HEK293T (cell line): ENCODE results near the gene ACOT7.

Experiments used
- CTCF ChIA-PET: fragments of 350-600 bp; formaldehyde crosslinking; extraction: SDS; loops from one replicate; lab custom pipeline; 2021; ENCODE audit warnings: antibody characterized with exemption, inconsistent platforms; lab: Yijun Ruan, JAX
- POLR2A ChIA-PET: fragments of 350-600 bp; formaldehyde crosslinking; extraction: SDS; loops from one replicate; lab custom pipeline; 2020; ENCODE audit warnings: antibody characterized with exemption, inconsistent platforms; lab: Yijun Ruan, JAX
- DNase-seq: peaks from one replicate; pipeline ENCODE4 v3.0.0; 2012; ENCODE audit warnings: mixed read lengths; ENCODE audit errors: extremely low spot score
- ARNT ChIP-seq: fragments of 450-650 bp; IDR thresholded peaks from 2 replicates; pipeline ENCODE4 v1.6.1; 2017; ENCODE audit warnings: mild to moderate bottlenecking
- BHLHE40 ChIP-seq: fragments of 450-650 bp; IDR thresholded peaks from 2 replicates; pipeline ENCODE4 v1.6.1; 2016; ENCODE audit warnings: mild to moderate bottlenecking, moderate library complexity, borderline replicate concordance
- CTBP1 ChIP-seq: fragments of 450-650 bp; IDR thresholded peaks from 2 replicates; pipeline ENCODE4 v1.6.1; 2016; ENCODE audit warnings: borderline replicate concordance
- ELF4 ChIP-seq: fragments of 450-650 bp; IDR thresholded peaks from 2 replicates; pipeline ENCODE4 v1.6.1; 2017; ENCODE audit warnings: antibody characterized with exemption
- FOXA1 ChIP-seq: fragments of 450-650 bp; IDR thresholded peaks from 2 replicates; pipeline ENCODE4 v1.6.1; 2016; ENCODE audit warnings: mild to moderate bottlenecking
- FOXK2 ChIP-seq: fragments of 450-650 bp; IDR thresholded peaks from 2 replicates; pipeline ENCODE4 v1.6.1; 2016; ENCODE audit warnings: mild to moderate bottlenecking
- FOXM1 ChIP-seq: fragments of 450-650 bp; IDR thresholded peaks from 2 replicates; pipeline ENCODE4 v1.6.1; 2017; ENCODE audit warnings: mild to moderate bottlenecking, borderline replicate concordance
- HDGF ChIP-seq: fragments of 450-650 bp; IDR thresholded peaks from 2 replicates; pipeline ENCODE4 v1.6.1; 2017; ENCODE audit warnings: antibody characterized with exemption, borderline replicate concordance
- L3MBTL2 ChIP-seq: fragments of 450-650 bp; conservative IDR thresholded peaks from 2 replicates; pipeline ENCODE4 v1.6.1; 2016; ENCODE audit warnings: mild to moderate bottlenecking
- LEF1 ChIP-seq: fragments of 450-650 bp; IDR thresholded peaks from 2 replicates; pipeline ENCODE4 v1.6.1; 2017; ENCODE audit warnings: mild to moderate bottlenecking, borderline replicate concordance
- NFRKB ChIP-seq: fragments of 450-650 bp; IDR thresholded peaks from 2 replicates; pipeline ENCODE4 v1.6.1; 2016; ENCODE audit warnings: mild to moderate bottlenecking, moderate library complexity
- PKNOX1 ChIP-seq: fragments of 450-650 bp; IDR thresholded peaks from 2 replicates; pipeline ENCODE4 v1.6.1; 2016
- SP1 ChIP-seq: fragments of 450-650 bp; IDR thresholded peaks from 2 replicates; pipeline ENCODE4 v1.6.1; 2017
- SUZ12 ChIP-seq: fragments of 450-650 bp; IDR thresholded peaks from 2 replicates; pipeline ENCODE4 v1.6.1; 2016; ENCODE audit warnings: mild to moderate bottlenecking
- TARDBP ChIP-seq: fragments of 450-650 bp; IDR thresholded peaks from 2 replicates; pipeline ENCODE4 v1.6.1; 2016
- ZNF384 ChIP-seq: fragments of 450-650 bp; IDR thresholded peaks from 2 replicates; pipeline ENCODE4 v1.6.1; 2016

Gene ACOT7

DNA sequence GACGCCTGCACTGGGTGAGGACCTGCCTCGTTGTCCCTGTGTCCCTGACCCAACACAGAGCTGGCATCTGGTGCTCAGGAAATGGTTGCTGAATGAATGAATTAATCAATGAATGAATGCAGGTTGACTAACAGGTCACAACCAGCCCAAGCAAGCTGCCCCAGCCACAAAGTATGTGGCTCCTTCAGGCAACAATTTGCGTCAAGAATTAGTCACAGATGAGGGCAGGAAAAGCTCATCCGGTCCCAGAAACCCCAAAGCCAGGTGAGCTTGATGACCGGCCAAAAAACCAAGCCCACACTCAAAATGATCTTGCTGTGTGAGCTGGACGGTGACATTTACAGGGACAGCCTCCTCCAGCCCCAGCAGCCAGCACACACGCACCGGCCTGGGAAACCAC is 92.0 kb downstream of the ACOT7 start:
- POLR2A ChIA-PET: no interaction called here
- no peak for DNase-seq
- CTCF ChIA-PET: no interaction called here
- TF ChIP-seq NFRKB: no peak

GRCh38 chr1:6300342-6301048 is 93.1 kb downstream of the ACOT7 start:
- ChIA-PET POLR2A (no interaction called here), CTCF (no interaction called here)
- TF ChIP-seq ZNF384: no peak
- no peak for TF ChIP-seq PKNOX1
- no peak for TF ChIP-seq L3MBTL2
- TF ChIP-seq HDGF: no peak
- TF ChIP-seq SP1: no peak
- TF ChIP-seq BHLHE40: no peak
- no peak for TF ChIP-seq FOXK2
- TF ChIP-seq LEF1: no peak
- TF ChIP-seq CTBP1: no peak
- TF ChIP-seq ELF4: no peak
- no peak for DNase-seq

- POLR2A ChIA-PET: no interaction called here
- no peak for DNase-seq
- CTCF ChIA-PET: no interaction called here
These were observed 93.9 kb downstream of the ACOT7 start for GRCh38 chr1:6299557-6300165.

GRCh38 chr1:6298940-6299465 is 94.6 kb downstream of the ACOT7 start:
- ChIA-PET CTCF (no interaction called here), POLR2A (no interaction called here)
- TF ChIP-seq BHLHE40 (no peak), SP1 (no peak), FOXA1 (no peak), L3MBTL2 (no peak), PKNOX1 (no peak)
- no peak for DNase-seq

More at GRCh38 chr1:6299557-6300165, 93.9 kb downstream of the ACOT7 start:
- no peak for TF ChIP-seq TARDBP
- no peak for TF ChIP-seq PKNOX1
- TF ChIP-seq SUZ12: no peak
- TF ChIP-seq NFRKB: no peak
- no peak for TF ChIP-seq L3MBTL2
- TF ChIP-seq ARNT: no peak
- TF ChIP-seq SP1: no peak
- no peak for TF ChIP-seq FOXK2
- no peak for TF ChIP-seq HDGF
- no peak for TF ChIP-seq FOXA1
- no peak for TF ChIP-seq FOXM1
- no peak for TF ChIP-seq ZNF384

DNA sequence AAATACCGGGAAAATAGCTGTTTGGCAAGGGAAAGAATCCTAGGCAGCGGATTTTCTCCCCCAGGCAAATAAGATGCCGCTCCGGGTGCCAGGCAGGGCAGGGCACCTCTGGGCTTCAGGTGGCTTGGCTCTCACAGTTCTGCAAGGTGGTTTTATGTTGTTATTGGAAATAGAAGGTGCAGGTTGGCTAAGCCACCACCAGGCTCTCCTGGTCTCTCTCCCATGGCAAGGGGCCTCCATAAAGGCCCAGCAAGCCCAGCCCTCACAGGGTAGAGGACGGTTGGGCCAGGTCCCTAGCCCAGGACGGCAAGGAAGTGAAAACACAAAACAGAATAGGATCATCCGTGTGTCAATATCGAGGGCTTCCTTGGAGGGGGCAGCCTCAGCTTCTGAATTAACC is 95.0 kb downstream of the ACOT7 start:
- CTCF ChIA-PET: no interaction called here
- no peak for TF ChIP-seq L3MBTL2
- TF ChIP-seq FOXK2: no peak
- no peak for TF ChIP-seq PKNOX1
- POLR2A ChIA-PET: no interaction called here
- DNase-seq: no peak

- ChIA-PET POLR2A (no interaction called here), CTCF (no interaction called here)
- no peak for DNase-seq
- TF ChIP-seq FOXA1: no peak
- TF ChIP-seq PKNOX1: no peak
- TF ChIP-seq BHLHE40: no peak
- TF ChIP-seq CTBP1: no peak
- TF ChIP-seq ZNF384: no peak
- no peak for TF ChIP-seq NFRKB
- TF ChIP-seq LEF1: no peak
- TF ChIP-seq ARNT: no peak
- TF ChIP-seq SUZ12: no peak
- TF ChIP-seq FOXK2: no peak
- TF ChIP-seq L3MBTL2: no peak
- TF ChIP-seq SP1: no peak
- TF ChIP-seq HDGF: no peak
- no peak for TF ChIP-seq TARDBP
- no peak for TF ChIP-seq ELF4
- no peak for TF ChIP-seq FOXM1
These were observed 97.7 kb downstream of the ACOT7 start for GRCh38 chr1:6295910-6296309.
